ENCODE measurements around the gene XYLT2.

The XYLT2 gene

DNA sequence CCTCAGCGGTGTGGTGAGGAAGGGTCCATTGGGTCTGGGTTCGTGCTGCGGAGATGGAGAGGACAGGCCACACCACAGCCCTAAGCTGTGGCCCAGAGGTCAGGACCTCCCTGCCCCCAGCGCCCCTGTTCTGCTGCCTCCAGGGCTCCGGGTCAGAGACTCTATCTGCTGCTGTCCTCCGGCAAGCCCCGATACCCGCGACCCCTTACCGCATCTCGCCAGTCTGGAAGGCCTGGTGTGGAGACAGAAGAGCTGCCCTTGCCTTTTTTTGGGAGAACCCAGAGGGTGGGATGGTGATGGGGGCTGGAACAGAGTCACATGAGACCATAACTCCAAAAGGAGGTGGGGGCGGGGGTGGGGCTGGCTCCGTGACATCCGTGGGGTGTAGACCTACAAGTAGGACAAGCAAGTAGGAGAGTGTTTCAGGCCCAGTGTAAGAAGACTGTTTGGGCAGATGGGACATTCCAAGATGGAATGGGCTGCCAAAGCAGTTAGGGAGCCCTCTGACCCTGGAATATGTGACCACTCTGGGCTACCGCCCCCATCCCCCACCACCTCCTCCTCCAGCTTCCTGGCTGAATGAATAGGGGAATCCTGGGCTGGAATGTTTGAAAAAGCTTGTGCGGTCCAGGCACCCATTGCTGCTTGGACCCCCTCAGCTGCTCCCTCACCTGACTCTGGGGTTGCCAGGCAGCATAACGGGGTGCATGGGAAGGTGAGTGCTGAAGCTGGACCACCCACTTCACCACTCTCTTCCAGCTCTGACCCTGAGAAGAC, 1.4 kb downstream of the XYLT2 start:
- TF ChIP-seq, protein P1, sequence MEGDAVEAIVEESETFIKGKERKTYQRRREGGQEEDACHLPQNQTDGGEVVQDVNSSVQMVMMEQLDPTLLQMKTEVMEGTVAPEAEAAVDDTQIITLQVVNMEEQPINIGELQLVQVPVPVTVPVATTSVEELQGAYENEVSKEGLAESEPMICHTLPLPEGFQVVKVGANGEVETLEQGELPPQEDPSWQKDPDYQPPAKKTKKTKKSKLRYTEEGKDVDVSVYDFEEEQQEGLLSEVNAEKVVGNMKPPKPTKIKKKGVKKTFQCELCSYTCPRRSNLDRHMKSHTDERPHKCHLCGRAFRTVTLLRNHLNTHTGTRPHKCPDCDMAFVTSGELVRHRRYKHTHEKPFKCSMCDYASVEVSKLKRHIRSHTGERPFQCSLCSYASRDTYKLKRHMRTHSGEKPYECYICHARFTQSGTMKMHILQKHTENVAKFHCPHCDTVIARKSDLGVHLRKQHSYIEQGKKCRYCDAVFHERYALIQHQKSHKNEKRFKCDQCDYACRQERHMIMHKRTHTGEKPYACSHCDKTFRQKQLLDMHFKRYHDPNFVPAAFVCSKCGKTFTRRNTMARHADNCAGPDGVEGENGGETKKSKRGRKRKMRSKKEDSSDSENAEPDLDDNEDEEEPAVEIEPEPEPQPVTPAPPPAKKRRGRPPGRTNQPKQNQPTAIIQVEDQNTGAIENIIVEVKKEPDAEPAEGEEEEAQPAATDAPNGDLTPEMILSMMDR (IDR thresholded peaks at IDR 0.05; ENCODE audit: control extremely low read depth, extremely low read depth, low read depth, missing control alignments): no peak
- ChIA-PET CTCF (interaction anchor here (0.6 to 5.5 kb wide), 8 partner anchors 12 to 178 kb away, joined by 3 to 42 read pairs (median 4); partner anchors contain the start of gene LRRC59), POLR2A (interaction anchor here (0.6 kb wide), 1 partner anchor 24 kb away, joined by 6 read pairs; no protein-coding TSS in a partner anchor)
- DNase-seq (ENCODE audit: extremely low spot score): no peak

DNA sequence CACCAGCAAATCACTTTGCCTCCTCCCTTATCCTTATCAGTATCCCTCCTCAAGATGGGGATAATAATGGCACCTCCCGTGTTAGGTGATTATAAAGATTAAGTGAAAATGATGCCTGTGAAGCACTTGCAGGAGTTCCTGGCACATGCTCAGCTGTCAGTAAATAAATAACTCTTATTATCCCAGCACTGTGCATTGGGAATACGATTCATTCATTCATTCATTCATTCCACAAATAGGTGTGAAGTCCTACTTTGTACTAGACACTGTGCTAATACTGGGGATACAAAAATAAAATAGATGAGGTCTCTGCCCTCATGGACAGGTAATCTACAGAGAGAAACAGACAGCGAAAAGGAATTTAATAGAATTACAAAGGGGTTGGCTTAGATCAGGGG, 2.0 kb downstream of the XYLT2 start:
- TF ChIP-seq, protein P1 (IDR thresholded peaks at IDR 0.05; ENCODE audit: control extremely low read depth, extremely low read depth, low read depth, missing control alignments): no peak
- ChIA-PET POLR2A (no interaction called here), CTCF (interaction anchor here (0.6 to 5.5 kb wide), 3 partner anchors 14 to 154 kb away, joined by 3 to 42 read pairs (median 20); partner anchors contain the start of gene LRRC59)
- DNase-seq (ENCODE audit: extremely low spot score): no peak

DNA sequence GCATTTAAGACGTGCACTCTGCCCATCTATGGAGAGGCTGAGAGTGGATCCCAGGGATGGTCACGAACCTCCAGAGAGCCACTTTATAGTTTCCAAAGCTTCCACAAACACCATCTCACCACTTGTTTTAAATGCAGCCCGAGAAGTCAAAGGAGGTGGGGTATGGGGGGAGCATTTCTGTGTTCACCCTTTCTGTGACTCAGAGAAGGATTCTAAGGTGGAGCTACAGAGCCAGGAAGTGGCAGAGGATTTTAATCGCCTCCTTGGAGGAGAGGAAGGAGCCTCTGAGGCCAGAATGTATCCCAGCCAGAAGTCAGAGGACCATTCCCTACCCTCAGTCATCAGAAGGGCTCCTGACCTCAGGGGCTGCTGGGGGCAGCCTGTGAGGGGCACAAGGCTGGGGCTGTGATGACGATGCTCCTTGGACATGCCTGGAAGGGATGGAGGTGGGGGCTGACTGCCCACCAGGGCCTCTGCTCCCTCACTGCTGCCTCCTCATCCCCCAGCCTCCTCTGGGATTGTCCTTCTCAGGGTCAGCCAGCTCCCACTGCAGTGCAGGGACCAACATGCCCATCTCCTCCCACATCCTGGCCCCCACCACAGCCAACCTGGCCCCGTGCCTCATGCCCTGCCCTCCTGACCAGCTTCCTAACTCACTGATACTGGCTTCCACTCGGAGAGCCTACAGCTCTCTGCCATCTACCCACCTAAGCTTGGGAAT, 2.8 kb downstream of the XYLT2 start:
- ChIA-PET CTCF (interaction anchor here (0.7 to 5.5 kb wide), 3 partner anchors 9 to 49 kb away, joined by 3 to 42 read pairs (median 20); partner anchors contain the start of gene LRRC59), POLR2A (no interaction called here)
- no peak for DNase-seq (ENCODE audit: extremely low spot score)
- TF ChIP-seq, protein P1 (IDR thresholded peaks at IDR 0.05; ENCODE audit: control extremely low read depth, extremely low read depth, low read depth, missing control alignments): no peak

DNA sequence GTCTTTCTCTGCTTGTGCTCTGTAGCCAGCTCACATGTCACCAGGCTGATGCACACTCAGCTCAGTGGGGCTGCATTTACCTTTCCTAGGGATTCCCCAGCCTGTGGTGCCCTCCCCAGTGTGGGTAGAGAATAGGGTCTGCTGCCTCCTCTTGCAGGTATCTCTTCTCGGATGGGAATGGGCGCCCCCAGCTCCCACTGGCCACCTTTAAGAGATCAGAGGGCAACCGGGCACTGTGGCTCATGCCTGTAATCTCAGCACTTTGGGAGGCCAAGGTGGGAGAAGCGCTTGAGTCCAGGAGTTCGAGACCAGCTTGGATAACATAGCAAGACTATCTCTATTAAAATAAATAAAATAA, 3.3 kb downstream of the XYLT2 start:
- ChIA-PET CTCF (interaction anchor here (0.7 to 5.5 kb wide), 3 partner anchors 9 to 49 kb away, joined by 3 to 42 read pairs (median 20); partner anchors contain the start of gene LRRC59), POLR2A (no interaction called here)
- TF ChIP-seq, protein P1 (IDR thresholded peaks at IDR 0.05; ENCODE audit: control extremely low read depth, extremely low read depth, low read depth, missing control alignments): no peak
- no peak for DNase-seq (ENCODE audit: extremely low spot score)

- no peak for DNase-seq (ENCODE audit: extremely low spot score)
- ChIA-PET CTCF (interaction anchor here (1.2 to 5.5 kb wide), 3 partner anchors 11 to 151 kb away, joined by 4 to 42 read pairs (median 18); no protein-coding TSS in a partner anchor), POLR2A (no interaction called here)
- TF ChIP-seq, protein P1 (IDR thresholded peaks at IDR 0.05; ENCODE audit: control extremely low read depth, extremely low read depth, low read depth, missing control alignments): no peak
These were observed 4.8 kb downstream of the XYLT2 start for GRCh38 chr17:50350733-50351132.

DNA sequence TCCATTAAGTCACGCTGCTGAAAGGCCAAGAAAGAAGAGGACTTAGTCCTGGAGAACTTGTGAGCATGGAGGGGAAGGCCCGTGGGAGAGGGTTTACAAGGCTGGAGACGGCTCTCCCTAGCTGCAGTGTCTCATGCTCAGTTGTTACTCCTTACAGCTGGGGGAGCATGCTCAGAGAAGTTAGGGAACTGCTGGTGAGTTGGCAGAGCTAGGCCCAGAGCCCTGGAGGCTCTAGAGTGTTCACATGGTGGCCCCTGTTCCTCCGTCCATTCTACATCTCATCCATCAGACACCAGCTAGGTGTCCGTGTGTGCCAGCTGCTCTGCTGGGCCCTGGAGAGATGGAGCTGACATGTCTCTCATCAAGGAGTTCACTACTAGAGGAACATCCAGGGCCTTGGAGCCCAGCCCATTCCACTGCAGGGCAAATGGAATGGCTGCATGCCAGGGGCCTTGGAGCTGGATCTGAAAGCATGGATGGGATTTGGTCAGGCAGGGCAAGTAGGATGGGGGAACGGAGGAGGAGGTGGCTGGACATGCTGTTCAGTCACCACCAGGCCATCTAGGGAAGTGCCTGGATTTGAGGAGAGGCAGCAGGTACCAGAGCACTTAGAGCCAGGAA, 6.3 kb downstream of the XYLT2 start:
- CTCF ChIA-PET: interaction anchor here (0.8 to 3.4 kb wide), 3 partner anchors 10 to 152 kb away, joined by 3 to 18 read pairs (median 4); partner anchors contain the start of gene LRRC59
- POLR2A ChIA-PET: interaction anchor here (1.1 kb wide), 1 partner anchor 10 kb away, joined by 4 read pairs; no protein-coding TSS in a partner anchor
- TF ChIP-seq, protein P1 (IDR thresholded peaks at IDR 0.05; ENCODE audit: control extremely low read depth, extremely low read depth, low read depth, missing control alignments): no peak
- DNase-seq (ENCODE audit: extremely low spot score): no peak
